ENCODE measurements around the gene GFI1. TPM values are rescaled to one million over a fixed set of nuclear protein-coding genes. Genes with fewer than 3 reads are reported as not detected.

Gene GFI1
- total RNA-seq = 1.5 TPM

GRCh38 chr1:92486251-92487077 is at the start of gene GFI1:
Gene GFI1 (minus strand): TSS chr1:92486925. CDS start chr1:92483487, 3,438 bp downstream.

Other genes with a start within 250 kb of the GFI1 start
- 10.3 TPM for gene GLMN, start 187.9 kb downstream of the GFI1 start, total RNA-seq
- 15.5 TPM for gene RPAP2, start 187.9 kb downstream of the GFI1 start, total RNA-seq